ENCODE measurements around the gene TSTD2. TPM values are rescaled to one million over a fixed set of nuclear protein-coding genes. Genes with fewer than 3 reads are reported as not detected.

Gene TSTD2
- total RNA-seq, 2 experiments from 2014 or later, result 11.1 to 12.4 TPM

Other genes with a start within 250 kb of the TSTD2 start
- 1 to 10 TPM; 6.9 to 7.4 TPM for gene TDRD7, start 221.3 kb downstream of the TSTD2 start, total RNA-seq
- 1 to 10 TPM; 1.2 to 1.4 TPM for gene TMOD1, start 131.7 kb downstream of the TSTD2 start, total RNA-seq
- 10 to 100 TPM; 32.4 to 33.9 TPM for gene NCBP1, start 453 bp upstream of the TSTD2 start, total RNA-seq
- 1 to 10 TPM; 5.8 to 6.0 TPM for gene XPA, start 64.0 kb upstream of the TSTD2 start, total RNA-seq
- gene FOXE1, start 219.9 kb upstream of the TSTD2 start, total RNA-seq, result under 1 TPM; 0.10 TPM

Measured in activated naive CD4-positive, alpha-beta T cell treated with anti-CD3 and anti-CD28 coated beads for 36 hours (primary cell).